Jurkat, Clone E6-1 (cell line): ENCODE measurements around the gene EIF1.

ENCODE experiments used
- DNase-seq: peaks from one replicate; pipeline ENCODE4 v3.0.0-alpha.2; 2011; ENCODE audit warnings: low read depth, low spot score
- H3K4me3 ChIP-seq: 2 replicates; pipeline ENCODE4 v1.5.1; 2011; ENCODE audit warnings: mild to moderate bottlenecking, low read length, control low read depth, moderate library complexity

The EIF1 gene

DNA sequence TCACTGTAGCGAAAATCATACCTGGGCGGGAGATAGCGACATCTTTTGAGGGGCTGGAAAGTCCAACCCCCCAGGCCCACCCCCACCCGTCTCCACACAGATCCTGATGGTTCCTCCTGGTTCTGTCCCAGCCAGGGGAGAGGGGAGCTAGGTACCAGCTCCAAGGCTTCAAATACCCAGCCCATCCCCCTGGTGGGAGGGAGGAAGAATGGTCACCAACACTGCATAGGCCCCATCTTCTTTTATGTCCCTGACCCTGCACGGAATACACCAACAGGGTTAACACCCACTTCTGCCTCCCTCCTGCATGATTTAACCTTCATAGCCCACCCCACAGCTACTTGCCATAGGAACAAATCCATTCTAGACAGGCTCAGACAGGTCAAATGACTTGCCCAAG, 36.4 kb downstream of the EIF1 start:
- no peak for DNase-seq
- no peak overlapping the region for H3K4me3 ChIP-seq

DNA sequence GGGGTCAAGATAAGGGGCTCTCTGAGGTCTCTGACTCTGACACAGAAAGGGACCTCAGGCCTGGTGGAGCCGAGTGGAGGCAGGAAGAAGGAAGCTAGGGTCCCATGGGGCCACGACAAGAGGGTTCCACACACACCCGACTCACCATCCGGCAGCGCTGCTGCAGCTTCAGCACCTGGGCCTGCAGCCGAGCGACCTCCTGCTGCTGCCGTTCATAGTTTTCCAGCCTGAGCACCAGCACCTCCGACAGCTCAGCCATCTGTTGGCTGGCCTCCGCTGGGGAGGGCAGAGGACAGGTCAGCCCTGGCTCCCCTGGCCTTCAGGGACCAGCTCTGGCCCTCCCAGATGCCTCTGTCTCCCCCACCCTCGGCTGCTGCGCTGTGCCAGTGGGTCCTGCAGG, 39.4 kb downstream of the EIF1 start:
- no peak overlapping the region for H3K4me3 ChIP-seq
- DNase-seq = no peak

DNA sequence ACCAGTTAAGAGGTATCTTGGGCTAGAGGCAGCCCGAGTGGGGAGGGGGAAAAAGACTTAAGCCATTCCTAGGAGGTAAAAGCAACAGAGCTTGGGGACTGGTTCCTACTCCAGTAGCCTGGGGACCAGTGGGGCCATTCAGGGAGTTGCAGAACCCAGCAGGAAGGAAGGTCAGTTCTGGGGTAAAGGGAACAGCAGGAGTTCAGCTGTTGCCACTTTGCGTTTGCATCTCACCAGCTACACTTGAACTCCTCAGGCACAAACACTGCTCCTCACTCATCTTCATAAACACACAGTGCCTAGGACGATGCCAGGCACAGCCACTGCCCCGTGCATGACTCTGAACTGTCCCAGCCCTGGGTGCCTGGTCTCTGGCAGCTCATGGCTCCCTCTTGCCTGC, 41.8 kb downstream of the EIF1 start:
- H3K4me3 ChIP-seq = no peak overlapping the region
- no peak for DNase-seq

DNA sequence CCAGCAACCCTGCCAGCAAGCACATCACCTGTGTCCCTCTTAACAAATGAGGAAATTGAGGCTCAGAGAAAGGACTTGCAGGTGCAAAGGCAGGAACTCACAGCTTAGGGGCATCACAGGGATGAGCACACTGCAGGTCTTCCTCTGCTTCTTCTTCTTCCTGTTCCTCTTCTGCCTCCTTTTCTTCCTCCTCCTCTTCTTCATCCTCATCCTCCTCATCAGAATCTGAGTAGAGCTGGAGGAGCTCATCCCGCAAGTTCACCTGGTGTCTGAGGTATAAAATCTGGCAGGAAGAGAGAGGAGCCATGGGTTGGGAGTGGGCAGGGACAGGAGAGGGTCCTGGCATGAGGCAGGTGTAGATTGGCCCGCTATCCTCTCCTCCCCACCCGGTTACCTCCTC, 43.2 kb downstream of the EIF1 start:
- no peak for DNase-seq
- no peak overlapping the region for H3K4me3 ChIP-seq

DNA sequence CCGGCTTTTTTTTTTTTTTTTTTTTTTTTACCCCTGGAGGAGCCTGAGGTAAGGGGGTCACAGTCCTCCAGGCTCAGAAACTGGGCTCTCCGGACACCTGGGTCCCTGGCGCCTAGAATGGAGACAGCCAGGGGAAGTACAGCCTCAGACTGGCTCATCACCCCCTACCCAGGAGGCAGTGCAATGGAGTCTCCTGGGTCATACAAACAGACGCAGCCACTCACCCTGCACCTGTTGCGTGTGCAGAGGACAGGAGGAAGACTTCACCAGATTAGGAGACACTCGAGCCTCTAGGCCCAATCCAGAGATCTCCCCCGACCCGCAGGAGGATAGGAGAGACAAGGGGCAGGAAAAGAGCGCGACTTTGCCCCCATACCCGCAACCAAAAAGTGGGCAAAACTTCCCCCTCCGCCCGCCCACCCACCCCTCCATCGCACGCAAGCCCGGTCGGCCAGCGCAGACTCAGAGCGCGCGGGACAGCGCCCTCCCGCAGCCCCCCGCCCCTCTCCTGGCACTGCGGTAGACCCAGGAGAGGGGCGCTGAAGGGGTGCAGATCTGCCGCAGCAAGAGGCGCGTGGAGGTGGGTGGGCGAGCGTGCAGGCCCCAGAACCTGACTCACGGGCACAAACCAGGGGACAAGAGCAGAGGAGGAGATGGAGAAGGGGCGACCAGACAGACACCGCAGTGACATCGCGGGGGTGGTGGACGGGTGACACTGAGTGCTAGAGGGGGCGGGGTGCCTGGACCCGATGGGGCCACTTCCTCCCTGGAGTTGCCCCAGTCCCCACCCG, 44.9 kb downstream of the EIF1 start:
- no peak for DNase-seq
- H3K4me3 ChIP-seq = no peak overlapping the region

DNA sequence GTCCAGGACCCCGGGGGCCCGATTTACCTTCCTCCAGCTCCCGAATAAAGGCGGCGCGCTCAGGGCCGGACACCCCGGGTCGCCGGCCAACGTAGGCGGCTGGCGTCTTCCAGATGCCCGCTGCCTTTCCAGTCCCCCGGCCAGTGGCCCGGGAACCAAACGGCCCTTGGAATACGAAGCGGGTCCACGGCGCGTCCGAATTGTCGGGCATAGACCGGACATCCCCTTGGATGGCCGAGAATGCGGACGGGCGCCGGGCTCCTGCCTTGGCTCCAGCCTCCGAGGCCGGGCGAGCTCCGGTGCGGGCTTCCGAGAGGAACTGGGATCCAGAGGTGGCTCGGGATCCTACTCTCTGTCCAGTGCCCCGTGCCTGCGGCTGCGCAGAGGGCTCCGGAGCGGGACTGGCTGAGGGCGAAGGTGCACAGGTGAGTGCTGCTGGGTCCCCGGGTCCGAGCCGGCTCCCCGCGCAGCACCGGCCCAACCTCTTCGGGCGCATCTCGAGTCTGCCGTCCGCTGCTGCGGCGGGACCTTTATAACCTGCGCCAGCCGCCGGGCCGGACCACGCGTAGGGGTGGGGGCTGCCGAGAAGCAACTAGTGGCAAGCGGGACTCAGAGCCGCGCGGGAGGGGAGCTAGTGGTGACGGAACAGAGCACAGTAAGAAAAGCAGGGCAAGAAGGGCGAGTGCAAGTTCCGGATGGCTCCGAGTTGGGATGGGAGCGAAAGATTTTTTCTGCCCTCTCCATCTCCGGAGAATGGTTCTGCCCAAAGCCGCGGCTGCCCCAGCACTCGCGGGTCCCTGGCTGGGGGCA, 45.7 kb downstream of the EIF1 start, which contains the start of gene HAP1:
TSS of gene HAP1 (minus strand) at position 505 of the 810 bp plus-strand sequence. CDS start at position 496, 9 bp downstream.
- DNase-seq = no peak
- H3K4me3 ChIP-seq = no peak within 1 kb of the TSS

DNA sequence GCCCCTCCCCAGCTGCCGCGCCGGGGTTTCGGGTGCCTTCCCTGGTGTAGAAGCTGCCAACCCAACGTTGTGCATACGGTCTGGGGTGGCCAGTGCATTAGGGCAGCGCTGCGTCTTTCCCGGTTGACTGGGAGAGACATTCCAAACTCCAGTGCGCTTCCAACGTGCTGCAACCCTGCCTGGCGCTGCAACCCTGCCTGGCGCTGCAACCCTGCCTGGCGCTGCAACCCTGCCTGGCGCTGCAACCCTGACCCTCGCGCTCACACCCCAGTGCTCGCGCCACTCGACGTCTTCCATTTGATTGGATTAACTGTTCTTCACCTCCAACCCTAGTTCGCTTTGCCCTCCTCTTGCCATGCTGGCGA, 46.2 kb downstream of the EIF1 start:
- no peak for DNase-seq
- no peak overlapping the region for H3K4me3 ChIP-seq

DNA sequence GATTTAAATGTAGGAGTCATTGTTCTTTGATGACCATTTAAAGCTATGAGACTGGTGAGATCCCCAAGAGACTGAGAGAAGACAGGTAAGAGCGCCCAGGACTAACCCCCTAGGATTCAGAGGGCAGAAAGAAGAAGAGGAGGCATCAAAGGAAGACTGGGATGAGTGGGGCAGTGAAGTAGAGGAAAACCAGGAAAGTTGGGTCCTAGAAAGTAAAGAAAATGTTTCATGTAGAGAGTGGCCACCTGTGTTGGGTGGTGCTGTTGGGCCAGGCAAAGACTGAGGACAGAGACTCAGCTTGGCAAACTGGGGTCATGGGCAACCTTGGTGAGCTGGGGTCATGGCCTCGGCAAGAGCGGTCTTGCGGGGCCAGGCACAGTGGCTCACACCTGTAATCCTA, 47.1 kb downstream of the EIF1 start:
- H3K4me3 ChIP-seq = no peak overlapping the region
- no peak for DNase-seq

DNA sequence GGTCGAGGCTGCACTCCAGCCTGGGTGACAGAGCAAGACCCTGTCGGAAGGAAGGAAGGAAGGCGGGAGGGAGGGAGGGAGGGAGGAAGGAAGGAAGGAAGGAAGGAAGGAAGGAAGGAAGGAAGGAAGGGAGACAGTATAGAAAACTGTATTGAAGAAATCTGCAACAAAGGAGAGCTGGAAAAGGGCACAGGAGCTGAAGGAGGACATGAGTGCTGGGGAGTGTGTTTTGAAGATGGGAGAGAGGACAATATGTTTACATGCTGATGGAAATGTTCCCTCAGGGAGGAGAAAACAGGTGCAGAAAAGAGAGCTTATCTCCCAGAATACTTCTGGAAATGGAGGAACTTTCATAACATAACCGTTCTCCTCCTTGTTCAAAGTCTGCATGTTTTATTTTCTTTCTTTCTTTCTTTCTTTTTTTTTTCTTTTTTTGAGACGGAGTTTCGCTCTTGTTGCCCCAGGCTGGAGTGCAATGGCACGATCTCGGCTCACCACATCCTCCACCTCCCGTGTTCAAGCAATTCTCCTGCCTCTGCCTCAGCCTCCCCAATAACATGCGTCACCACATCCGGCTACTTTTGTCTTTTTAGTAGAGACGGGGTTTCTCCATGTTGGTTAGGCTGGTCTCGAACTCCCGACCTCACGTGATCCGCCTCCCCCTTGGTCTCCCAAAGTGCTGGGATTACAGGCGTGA, 48.4 kb downstream of the EIF1 start:
- peak overlapping the region; percentile 28 for H3K4me3 ChIP-seq
- peak; percentile 67 for DNase-seq

DNA sequence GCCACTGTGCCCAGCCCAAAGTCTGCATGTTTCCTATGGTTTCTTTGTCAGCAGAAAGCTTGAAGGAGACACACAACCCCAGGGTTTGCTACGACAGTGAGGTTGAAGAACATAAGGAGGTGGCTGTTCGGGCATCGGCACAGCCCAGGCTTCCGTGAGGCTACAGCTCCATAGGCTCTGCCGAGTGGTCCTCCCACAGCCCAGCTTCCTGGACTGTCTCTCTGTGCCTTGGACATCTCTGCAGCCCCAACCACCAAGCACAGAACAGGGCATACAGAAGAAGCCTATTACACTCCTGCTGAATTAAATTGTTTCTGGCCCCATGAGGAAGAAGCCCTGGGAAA, 49.0 kb downstream of the EIF1 start:
- peak overlapping the region; percentile 28 for H3K4me3 ChIP-seq
- DNase-seq = no peak

DNA sequence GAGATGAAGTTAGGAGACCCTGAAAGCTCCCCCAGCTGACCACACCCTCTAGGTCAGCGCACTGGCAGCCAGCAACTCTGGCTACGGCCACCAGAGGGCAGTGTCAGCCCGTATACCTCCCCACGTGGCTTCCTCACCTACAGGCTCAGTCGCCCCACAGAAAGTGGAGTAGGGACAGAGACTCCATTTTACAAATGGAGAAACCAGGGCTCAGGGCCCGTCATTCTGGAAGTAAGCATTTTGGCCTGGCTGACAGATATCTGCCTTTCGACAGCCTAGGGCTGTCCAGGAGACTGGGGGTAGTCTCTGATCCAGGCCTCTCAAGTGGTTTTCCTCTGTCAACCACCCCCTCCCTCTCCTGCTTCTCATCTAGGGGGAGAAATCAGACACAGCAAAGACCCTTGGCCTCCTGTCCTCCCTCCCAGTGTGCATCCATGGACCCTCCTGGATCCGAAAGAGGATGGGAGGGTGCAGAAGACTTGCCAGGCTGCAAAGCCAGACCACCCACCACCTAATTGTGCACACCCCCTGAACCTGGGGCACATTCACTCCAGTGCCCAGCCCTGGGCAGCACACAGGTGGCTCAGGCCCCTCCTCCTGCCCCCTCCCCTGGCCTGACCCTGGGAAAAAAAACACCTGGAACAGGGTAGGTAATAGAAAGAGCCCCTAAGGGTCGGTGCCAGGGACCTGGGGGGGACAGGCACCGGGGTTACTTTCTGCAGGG, 49.6 kb downstream of the EIF1 start:
- H3K4me3 ChIP-seq = no peak overlapping the region
- DNase-seq = peak; percentile 75

DNA sequence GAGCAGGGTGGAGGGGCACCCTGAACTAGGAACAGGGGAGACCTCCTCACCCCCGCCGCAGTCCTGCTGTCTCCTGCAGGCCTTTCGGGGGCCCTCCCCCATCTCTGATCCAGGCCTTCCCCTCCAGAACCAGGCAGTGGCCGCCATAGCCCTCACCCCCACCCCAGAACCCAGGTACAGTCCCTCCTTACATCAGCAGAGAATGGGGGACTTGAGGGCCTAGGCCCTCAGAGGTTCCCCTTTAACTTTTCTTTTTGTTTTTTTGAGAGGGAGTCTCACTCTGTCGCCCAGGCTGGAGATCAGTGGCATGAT, 50.1 kb downstream of the EIF1 start:
- no peak overlapping the region for H3K4me3 ChIP-seq
- no peak for DNase-seq

DNA sequence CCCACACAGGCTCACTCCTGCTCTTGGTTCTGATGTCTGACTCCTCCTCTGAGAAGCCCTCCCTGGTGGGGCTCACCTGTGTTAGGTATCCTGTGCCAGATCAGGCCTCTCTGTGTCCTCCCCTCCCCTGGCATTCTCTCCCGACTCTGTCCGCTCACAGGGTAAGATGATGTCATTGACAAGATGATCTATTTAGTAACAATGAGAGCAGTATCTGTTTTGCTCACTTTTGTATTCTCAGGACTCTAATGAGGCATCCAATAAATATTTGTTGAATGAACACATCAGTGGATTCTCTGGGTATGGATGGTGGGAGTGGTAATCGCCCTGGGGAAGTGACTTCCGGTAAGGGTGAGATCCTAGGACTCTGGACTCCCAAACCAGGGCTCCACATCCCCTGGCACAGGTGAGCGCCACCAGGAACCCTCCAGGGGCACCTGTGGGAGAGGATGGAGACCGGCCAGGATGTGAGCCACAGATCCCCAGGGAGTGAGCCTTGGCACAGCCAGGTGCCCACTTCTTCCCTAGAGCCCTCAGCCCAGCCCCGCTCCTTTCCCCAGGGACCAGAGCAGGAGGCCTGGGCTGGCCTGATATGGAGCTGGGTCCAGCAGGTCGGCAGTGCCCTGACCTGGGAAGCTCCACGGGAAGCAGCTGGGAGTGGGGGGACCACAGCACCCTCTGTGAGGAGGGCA, 51.1 kb downstream of the EIF1 start:
- DNase-seq = no peak
- no peak overlapping the region for H3K4me3 ChIP-seq

DNA sequence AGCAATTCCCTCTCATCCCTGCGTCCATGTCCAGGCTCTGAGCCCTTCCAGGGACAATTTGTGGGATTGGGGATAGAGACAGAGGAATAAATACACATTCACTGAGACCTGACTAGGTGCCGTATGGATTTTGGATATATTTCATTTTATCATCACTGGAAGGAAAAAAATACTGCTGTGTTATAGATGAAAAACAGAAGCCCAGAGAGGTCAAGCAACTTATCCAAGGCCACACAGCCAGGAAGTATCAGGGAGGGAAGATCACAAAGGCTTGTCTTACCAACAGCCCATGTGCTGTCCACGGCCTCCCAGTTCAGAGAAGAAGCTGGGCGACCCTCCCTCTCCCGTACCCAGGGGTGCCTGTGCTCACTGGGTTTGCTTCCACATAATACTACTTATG, 51.8 kb downstream of the EIF1 start:
- H3K4me3 ChIP-seq = no peak overlapping the region
- DNase-seq = no peak

DNA sequence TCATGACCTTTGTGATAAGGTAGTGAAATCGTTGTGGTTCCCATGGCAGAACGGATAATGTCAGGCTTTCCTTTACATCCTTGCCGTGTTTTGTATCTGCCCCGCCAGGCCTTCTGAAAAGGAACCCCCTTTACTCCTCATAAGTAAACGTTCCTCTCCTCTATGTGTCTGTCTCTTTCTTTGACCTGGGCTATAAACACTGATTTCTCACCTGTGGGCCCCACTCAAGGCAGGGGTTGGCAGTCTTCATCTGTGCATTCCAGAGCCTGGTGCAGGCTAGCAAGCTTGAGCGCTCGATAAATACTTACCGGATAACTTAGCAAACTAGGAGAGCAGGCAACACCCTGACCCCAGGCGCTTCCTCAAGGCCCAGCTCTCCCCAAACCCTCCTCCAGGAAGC, 53.0 kb downstream of the EIF1 start:
- no peak for DNase-seq
- no peak overlapping the region for H3K4me3 ChIP-seq
